HAP-1 (cell line): ENCODE results near the gene RBM25.

Source experiments
- DNase-seq, 2 experiments: peaks; one replicate each; pipeline ENCODE4 v3.0.0-alpha.2; 2016 to 2020; ENCODE audit warnings: low spot score in 2 of 2
- H3K27me3 ChIP-seq: fragments of 250-450 bp; sonication (Bioruptor Pico); 2 replicates; pipeline ENCODE4 v1.5.1; 2020; ENCODE audit warnings: low read depth, mild to moderate bottlenecking, moderate library complexity
- H3K36me3 ChIP-seq: fragments of 250-450 bp; sonication (Bioruptor Pico); replicated peaks from 2 replicates; pipeline ENCODE4 v1.5.1; 2020; ENCODE audit warnings: mild to moderate bottlenecking
- H3K4me1 ChIP-seq: fragments of 250-450 bp; sonication (Bioruptor Pico); 2 replicates; pipeline ENCODE4 v1.5.1; 2020; ENCODE audit warnings: mild to moderate bottlenecking
- H3K4me3 ChIP-seq: fragments of 250-450 bp; sonication (Bioruptor Pico); 2 replicates; pipeline ENCODE4 v1.5.1; 2020; ENCODE audit warnings: mild to moderate bottlenecking, moderate library complexity
- H3K9me3 ChIP-seq: fragments of 250-450 bp; sonication (Bioruptor Pico); 2 replicates; pipeline ENCODE4 v1.5.1; 2020; ENCODE audit warnings: mild to moderate bottlenecking, moderate library complexity
- in situ Hi-C: fragments of 300-500 bp; cut with MboI; formaldehyde crosslinking; loops from 3 replicates; pipeline ENCODE4 v1.14.3; 2020; ENCODE audit warnings: low sequenced_read_pairs, inconsistent platforms, mixed read lengths

The RBM25 gene

DNA sequence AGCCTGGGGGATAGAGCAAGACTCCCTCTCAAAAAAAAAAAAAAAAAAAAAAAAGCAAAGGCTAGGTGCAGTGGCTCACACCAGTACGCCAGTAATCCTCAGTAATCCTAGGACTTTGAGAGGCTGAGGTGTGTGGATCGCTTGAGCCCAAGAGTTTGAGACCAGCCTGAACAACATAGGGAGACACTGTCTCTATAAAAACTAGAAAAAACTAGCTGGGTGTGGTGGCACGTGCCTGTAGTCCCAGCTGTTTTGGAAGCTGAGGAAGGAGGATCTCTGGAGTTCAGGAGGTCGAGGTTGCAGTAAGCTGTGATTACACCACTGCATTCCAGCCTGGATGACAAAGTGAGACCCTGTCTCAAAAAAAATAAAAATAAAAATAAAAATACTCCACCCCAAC is 8.9 kb upstream of the RBM25 start:
- in situ Hi-C loops = no loop called here
- Histone ChIP-seq H3K4me3 (no peak overlapping the region), H3K36me3 (no peaks in the 10 kb centered on the region), H3K9me3 (no peaks in the 10 kb centered on the region), H3K27me3 (no peaks in the 10 kb centered on the region), H3K4me1 (no peaks in the 10 kb centered on the region)
- DNase-seq = no peak

DNA sequence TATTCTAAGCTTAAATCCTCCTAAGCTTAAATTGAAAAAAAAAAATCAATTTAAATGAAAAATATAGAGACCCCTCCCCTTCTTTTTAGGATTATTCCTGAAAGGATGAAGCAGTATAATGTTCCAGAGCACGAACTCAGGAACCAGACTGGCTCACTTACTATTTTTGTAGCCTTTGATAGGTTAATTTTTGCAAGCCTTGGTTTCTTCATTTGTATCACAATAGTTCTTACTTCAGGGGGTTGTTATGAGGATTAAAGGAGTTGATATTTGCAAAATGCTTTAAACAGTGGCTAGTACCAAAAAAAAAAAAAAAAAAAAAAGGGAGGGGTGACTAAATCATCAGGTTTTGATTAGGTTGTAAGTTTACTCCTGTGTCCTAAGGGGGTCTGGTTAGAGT is 3.1 kb upstream of the RBM25 start:
- DNase-seq = peak in 1 of 2 experiments; percentile 91
- Histone ChIP-seq H3K27me3 (no peaks in the 10 kb centered on the region), H3K9me3 (no peaks in the 10 kb centered on the region), H3K4me1 (peaks cover 31% of the 10 kb centered on the region), H3K36me3 (no peaks in the 10 kb centered on the region), H3K4me3 (no peak overlapping the region)
- in situ Hi-C loops = no loop called here

DNA sequence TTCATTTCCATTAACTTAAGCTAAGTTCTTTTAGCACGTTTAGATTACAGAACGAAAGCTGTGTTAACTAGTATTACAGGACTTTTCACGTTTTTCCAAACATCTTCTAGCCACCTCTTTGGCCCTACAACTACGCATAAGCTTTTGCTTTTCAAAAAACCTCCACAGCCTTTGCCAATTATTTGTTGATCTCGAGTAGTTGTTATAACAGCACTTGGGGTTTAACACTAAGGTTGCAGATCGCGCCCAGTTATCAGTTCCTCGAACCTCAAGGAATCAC is 450 bp upstream of the RBM25 start:
- in situ Hi-C loops = no loop called here
- H3K36me3 ChIP-seq = no peaks in the 10 kb centered on the region
- H3K27me3 ChIP-seq = no peaks in the 10 kb centered on the region
- H3K4me1 ChIP-seq = peaks cover 31% of the 10 kb centered on the region
- peak overlapping the region; percentile 86 for H3K4me3 ChIP-seq
- DNase-seq = no peak
- H3K9me3 ChIP-seq = no peaks in the 10 kb centered on the region

DNA sequence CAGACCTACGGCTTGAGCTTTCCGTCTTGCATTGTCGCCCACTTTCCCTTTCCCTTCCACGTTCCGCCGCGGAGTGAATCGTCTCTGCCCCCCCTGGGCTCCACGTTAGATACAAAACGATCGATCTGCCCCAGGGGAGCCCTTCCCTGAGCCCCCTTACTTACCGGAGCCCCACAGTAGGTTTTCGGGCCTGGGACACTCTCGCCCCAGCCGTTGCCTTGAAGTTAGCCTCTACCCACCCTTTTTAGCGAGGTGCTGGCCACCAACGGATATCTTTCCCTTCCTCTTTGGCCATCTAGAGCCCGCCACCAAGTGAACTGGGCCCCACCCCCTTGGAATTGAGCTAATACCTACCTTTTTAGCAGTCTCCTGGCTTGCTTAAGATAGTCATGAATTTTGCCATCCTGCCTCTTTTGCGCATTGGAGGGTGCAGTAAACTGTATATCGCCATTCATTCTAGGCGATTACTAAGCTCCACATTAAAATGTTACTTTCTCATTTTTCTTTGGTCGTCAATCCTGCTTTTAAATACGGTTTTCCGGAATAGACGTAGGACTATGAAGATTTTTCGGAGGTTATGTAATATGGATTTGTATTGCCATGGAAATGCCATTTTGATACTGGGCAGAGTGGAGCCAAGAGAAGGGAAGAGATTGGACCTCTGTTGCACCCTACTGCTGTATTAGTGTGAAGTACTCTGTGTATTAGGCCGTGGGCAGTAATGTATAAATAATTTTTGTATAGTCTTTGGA is 764 bp downstream of the RBM25 start:
- DNase-seq = peak; percentile 29 to 62
- Histone ChIP-seq H3K9me3 (no peaks in the 10 kb centered on the region), H3K4me1 (peaks cover 31% of the 10 kb centered on the region), H3K36me3 (no peaks in the 10 kb centered on the region), H3K27me3 (no peaks in the 10 kb centered on the region), H3K4me3 (peak overlapping the region; percentile 86)
- in situ Hi-C loops = no loop called here

DNA sequence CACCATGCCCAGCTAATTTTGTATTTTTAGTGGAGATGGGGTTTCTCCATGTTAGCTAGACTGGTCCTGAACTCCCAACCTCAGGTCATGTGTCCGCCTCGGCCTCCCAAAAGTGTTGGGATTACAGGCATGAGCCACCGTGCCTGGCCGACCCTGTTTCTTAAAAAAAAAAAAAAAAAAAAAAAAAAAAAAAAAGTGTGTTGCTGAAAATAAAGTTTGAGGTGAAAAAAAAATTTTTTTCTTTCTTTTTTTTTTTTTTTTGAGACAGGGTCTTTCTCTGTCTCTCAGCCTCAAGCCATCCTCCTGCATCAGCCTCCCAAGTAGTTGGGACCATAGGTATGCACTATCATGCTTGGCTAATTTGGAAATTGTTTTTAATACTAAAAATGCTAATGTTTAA is 11.3 kb downstream of the RBM25 start:
- peaks cover 34% of the 10 kb centered on the region for H3K36me3 ChIP-seq
- H3K4me3 ChIP-seq = no peak overlapping the region
- peaks cover 13% of the 10 kb centered on the region for H3K4me1 ChIP-seq
- no peaks in the 10 kb centered on the region for H3K27me3 ChIP-seq
- no peaks in the 10 kb centered on the region for H3K9me3 ChIP-seq
- in situ Hi-C loops = no loop called here
- no peak for DNase-seq

DNA sequence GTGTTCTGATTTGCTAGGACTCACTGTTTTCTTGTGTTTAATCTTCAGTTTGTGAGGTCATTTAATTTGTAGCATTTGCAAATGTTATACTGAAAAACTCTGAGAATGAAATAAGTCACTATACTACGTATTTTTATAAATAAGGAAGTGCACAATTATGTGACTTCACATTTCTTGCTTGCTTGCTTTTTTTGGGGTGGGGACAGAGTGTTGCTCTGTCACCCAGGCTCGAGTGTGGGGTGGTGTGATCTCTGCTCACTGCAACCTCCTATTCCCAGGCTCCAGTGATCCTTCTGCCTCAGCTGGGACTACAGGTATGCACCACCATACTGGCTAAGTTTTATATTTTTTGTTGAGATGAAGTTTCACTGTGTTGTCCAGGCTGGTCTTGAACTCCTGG is 32.7 kb downstream of the RBM25 start:
- H3K36me3 ChIP-seq = peaks cover 75% of the 10 kb centered on the region
- no peak for DNase-seq
- in situ Hi-C loops = no loop called here
- H3K4me1 ChIP-seq = no peaks in the 10 kb centered on the region
- no peaks in the 10 kb centered on the region for H3K9me3 ChIP-seq
- H3K4me3 ChIP-seq = no peak overlapping the region
- H3K27me3 ChIP-seq = no peaks in the 10 kb centered on the region

DNA sequence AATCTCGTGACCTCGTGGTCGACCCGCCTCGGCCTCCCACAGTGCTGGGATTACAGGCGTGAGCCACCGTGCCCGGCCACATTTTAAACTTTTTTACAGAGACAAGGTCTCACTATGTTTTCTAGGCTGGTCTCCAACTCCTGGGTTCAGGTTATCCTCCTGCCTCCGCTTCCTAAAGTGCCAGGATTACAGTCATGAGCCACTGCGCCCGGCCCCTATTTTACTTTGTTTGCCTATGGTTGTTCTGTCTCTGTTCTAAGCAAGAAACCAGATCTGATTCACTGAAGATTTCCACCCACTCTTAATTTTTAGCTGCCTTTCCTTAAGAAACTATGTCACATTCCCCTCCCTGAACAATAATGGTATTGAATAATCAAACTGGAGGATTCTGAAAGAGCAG is 39.1 kb downstream of the RBM25 start:
- Histone ChIP-seq H3K27me3 (no peaks in the 10 kb centered on the region), H3K9me3 (no peaks in the 10 kb centered on the region), H3K36me3 (peaks cover 75% of the 10 kb centered on the region), H3K4me1 (no peaks in the 10 kb centered on the region), H3K4me3 (no peak overlapping the region)
- DNase-seq = no peak
- in situ Hi-C loops = no loop called here

DNA sequence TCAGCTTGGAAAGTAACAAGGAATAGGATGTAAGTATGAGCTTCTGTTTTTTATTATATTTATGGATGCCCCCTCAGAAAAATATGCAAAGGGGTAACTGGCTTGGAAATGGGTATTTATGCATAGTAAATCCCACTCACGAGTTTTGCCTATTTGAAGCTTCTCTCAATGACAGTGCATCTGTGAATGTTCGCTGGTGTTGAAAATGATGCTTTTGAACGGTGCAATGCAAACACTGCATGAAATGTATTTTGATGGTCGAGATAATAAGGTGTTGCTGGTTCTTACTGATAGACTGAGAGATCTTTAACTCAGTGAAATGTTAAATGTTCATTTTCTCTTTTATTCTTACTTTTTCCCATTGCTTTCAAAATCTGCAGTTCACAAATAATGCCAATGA is 42.0 kb downstream of the RBM25 start:
- in situ Hi-C loops = loop anchor here (25.0 kb wide), 1 partner anchor 812 kb away; no protein-coding TSS in a partner anchor
- peaks cover 78% of the 10 kb centered on the region for H3K36me3 ChIP-seq
- H3K9me3 ChIP-seq = no peaks in the 10 kb centered on the region

DNA sequence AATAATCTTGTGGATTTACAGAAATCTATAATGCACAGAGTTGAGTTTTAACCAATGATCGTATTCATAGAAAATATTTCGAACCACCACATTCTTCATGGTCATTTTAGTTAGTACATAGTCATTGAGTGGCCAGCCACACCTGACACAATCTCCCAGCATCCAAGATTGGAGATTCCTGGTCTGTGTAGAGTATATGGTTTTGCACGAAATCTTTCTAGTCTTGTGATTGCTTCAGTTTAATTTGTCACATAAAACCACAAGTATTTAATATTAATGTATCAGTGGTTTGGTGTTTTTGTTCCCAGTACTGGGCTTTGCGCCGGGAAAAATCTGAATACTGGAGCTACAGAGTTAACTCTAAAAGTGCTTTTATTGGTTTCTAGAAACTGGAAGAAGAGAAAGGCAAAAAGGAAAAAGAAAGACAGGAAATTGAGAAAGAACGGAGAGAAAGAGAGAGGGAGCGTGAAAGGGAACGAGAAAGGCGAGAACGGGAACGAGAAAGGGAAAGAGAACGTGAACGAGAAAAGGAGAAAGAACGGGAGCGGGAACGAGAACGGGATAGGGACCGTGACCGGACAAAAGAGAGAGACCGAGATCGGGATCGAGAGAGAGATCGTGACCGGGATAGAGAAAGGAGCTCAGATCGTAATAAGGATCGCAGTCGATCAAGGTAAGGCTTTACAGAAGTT is 44.6 kb downstream of the RBM25 start:
- no peaks in the 10 kb centered on the region for H3K27me3 ChIP-seq
- H3K9me3 ChIP-seq = no peaks in the 10 kb centered on the region
- H3K4me3 ChIP-seq = no peak overlapping the region
- DNase-seq = no peak
- H3K4me1 ChIP-seq = no peaks in the 10 kb centered on the region
- in situ Hi-C loops = loop anchor here (25.0 kb wide), 1 partner anchor 809 kb away; no protein-coding TSS in a partner anchor
- peaks cover 88% of the 10 kb centered on the region for H3K36me3 ChIP-seq

More for the DNA sequence above, 42.0 kb downstream of the RBM25 start:
- no peak overlapping the region for H3K4me3 ChIP-seq
- no peaks in the 10 kb centered on the region for H3K4me1 ChIP-seq
- no peak for DNase-seq
- no peaks in the 10 kb centered on the region for H3K27me3 ChIP-seq

DNA sequence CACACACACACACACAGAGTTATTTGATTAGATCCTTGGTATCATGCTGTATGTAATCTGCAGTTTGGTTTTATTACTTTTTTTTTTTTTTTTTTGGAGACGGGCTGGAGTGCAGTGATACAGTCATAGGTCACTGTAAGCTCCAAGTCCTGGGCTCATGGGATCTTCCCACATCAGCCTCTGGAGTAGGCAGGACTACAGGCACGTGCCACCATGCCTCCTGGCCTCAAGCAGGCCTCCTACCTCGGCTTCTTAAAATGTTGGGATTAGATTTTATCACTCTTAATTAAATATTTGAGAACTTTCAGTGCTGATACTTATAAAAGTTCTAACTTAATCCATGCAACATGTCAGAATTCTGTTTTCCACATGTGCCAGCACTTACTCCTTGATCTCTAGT is 46.7 kb downstream of the RBM25 start:
- Histone ChIP-seq H3K27me3 (no peaks in the 10 kb centered on the region), H3K4me3 (no peak overlapping the region), H3K4me1 (no peaks in the 10 kb centered on the region), H3K9me3 (no peaks in the 10 kb centered on the region), H3K36me3 (peaks cover 90% of the 10 kb centered on the region)
- DNase-seq = no peak
- in situ Hi-C loops = loop anchor here (25.0 kb wide), 1 partner anchor 807 kb away; no protein-coding TSS in a partner anchor

DNA sequence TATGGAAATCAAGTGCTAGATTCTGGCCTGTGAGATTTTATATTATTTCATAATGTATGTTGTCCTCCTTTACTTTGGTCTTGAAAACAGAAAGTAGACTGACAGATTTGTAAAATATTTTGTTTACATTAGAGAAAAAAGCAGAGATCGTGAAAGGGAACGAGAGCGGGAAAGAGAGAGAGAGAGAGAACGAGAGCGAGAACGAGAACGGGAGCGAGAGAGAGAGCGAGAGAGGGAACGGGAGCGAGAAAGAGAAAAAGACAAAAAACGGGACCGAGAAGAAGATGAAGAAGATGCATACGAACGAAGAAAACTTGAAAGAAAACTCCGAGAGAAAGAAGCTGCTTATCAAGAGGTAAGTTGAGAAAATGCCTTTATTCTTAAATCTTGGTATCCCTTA is 47.4 kb downstream of the RBM25 start:
- DNase-seq = no peak
- Histone ChIP-seq H3K4me3 (no peak overlapping the region), H3K27me3 (no peaks in the 10 kb centered on the region), H3K36me3 (peaks cover 88% of the 10 kb centered on the region), H3K9me3 (no peaks in the 10 kb centered on the region), H3K4me1 (no peaks in the 10 kb centered on the region)
- in situ Hi-C loops = loop anchor here (25.0 kb wide), 1 partner anchor 807 kb away; no protein-coding TSS in a partner anchor

DNA sequence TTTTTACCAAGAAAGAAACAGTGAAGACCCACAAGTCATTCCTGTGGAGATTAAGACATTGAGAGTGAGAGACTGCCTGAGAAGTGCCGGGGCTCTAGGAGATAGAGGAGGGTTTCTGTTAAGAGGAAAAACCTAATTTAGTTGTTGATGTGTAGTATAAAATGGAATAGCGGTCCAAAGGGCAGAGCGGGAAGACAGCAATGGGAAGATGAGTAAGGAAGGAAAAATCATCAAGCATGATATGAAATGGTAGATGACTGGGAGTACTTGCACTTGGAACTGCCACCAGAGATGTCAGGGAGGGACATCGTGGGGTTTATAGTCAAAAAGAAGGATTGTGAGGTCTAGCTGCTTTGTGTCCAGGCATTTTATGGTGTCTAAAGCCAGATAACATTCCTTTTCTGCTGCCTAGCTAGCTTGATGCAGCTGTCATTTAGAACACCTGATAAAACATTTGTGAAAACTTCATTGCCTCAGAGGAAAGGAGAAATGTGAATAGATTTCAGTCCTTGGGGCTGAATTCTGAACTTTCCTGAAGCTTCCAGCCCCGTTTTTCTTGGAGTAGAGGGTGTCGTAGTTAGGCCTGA is 57.8 kb downstream of the RBM25 start:
- no peaks in the 10 kb centered on the region for H3K9me3 ChIP-seq
- no peak overlapping the region for H3K4me3 ChIP-seq
- no peak for DNase-seq
- H3K4me1 ChIP-seq = no peaks in the 10 kb centered on the region
- peaks cover 96% of the 10 kb centered on the region for H3K36me3 ChIP-seq
- no peaks in the 10 kb centered on the region for H3K27me3 ChIP-seq
- in situ Hi-C loops = loop anchor here (25.0 kb wide), 1 partner anchor 796 kb away; no protein-coding TSS in a partner anchor

DNA sequence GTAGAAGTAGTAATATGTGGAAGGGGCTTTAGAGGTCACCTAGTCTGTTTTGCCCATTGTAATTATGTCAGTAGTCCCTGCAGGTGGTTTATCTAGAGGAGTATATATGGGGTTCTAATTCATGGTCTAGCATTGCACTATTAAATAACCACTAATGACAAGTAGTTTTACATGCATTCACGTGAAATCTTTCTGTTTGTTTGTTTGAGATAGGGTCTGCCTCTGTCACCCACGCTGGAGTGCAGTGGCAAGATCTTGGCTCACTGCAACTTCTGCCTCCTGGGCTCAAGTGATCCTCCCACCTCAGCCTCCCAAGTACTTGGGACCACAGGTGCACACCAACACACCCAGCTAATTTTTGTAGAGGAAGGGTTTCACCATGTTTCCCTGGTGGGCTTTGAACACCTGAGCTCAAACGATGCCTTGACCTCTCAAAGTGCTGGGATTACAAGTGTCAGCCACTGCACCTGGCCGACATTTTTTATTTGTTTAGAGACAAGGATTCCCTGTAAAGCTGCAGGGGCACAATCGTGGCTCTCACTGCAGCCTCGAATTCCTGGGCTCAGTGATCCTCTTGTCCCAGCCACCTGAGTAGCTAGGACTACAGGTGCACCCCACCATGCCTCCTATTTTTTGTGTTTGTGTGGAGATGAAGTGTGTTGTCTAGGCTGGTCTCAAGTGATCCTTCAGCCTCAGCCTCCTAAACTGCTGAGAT is 66.0 kb downstream of the RBM25 start:
- peaks cover 15% of the 10 kb centered on the region for H3K4me1 ChIP-seq
- no peak overlapping the region for H3K4me3 ChIP-seq
- peaks cover 43% of the 10 kb centered on the region for H3K36me3 ChIP-seq
- in situ Hi-C loops = loop anchor here (25.0 kb wide), 1 partner anchor 788 kb away; no protein-coding TSS in a partner anchor
- H3K9me3 ChIP-seq = no peaks in the 10 kb centered on the region
- H3K27me3 ChIP-seq = no peaks in the 10 kb centered on the region
- no peak for DNase-seq
